Astrocyte of the cerebellum (primary cell): ENCODE measurements around the gene IFNLR1.

ENCODE experiments used
- DNase-seq: peaks from one replicate; pipeline ENCODE4 v3.0.0-alpha.2; 2011; ENCODE audit warnings: low read depth
- H3K4me3 ChIP-seq: 2 replicates; pipeline ENCODE4 v1.5.1; 2011; ENCODE audit warnings: mild to moderate bottlenecking, low read depth, low read length, moderate library complexity
- in situ Hi-C: cut with HindIII; loops from 2 replicates; pipeline ENCODE4 v1.10.0; 2017; ENCODE audit warnings: low sequenced_read_pairs
- TF ChIP-seq, protein P1 (sequence below): IDR thresholded peaks from 2 replicates; pipeline ENCODE4 v1.5.1; 2012; ENCODE audit warnings: low read length, low read depth, moderate library complexity, mild to moderate bottlenecking; ENCODE audit errors: missing control alignments

The IFNLR1 gene

DNA sequence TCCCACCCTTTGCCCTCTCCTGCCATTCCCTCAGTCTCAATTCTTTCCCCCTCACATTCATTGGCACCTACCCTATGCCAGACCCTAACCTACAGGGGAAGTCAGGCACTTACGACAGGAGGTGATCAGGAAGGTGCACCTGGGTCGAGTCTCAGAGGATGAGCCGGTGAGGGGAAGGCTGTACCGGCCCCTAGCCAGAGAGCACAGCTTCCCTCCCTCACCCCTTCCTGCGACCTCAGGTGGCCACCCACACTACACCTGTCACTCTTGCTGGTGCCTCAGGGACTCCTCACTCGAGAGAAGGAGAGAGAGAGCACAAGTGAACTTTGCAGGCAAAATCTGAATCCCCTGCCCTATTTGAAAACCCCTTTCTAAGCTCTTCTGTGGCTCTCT is 73.5 kb downstream of the IFNLR1 start:
- H3K4me3 ChIP-seq: no peak overlapping the region
- in situ Hi-C loops: no loop called here
- no peak for DNase-seq
- TF ChIP-seq, protein P1, sequence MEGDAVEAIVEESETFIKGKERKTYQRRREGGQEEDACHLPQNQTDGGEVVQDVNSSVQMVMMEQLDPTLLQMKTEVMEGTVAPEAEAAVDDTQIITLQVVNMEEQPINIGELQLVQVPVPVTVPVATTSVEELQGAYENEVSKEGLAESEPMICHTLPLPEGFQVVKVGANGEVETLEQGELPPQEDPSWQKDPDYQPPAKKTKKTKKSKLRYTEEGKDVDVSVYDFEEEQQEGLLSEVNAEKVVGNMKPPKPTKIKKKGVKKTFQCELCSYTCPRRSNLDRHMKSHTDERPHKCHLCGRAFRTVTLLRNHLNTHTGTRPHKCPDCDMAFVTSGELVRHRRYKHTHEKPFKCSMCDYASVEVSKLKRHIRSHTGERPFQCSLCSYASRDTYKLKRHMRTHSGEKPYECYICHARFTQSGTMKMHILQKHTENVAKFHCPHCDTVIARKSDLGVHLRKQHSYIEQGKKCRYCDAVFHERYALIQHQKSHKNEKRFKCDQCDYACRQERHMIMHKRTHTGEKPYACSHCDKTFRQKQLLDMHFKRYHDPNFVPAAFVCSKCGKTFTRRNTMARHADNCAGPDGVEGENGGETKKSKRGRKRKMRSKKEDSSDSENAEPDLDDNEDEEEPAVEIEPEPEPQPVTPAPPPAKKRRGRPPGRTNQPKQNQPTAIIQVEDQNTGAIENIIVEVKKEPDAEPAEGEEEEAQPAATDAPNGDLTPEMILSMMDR: no peak

DNA sequence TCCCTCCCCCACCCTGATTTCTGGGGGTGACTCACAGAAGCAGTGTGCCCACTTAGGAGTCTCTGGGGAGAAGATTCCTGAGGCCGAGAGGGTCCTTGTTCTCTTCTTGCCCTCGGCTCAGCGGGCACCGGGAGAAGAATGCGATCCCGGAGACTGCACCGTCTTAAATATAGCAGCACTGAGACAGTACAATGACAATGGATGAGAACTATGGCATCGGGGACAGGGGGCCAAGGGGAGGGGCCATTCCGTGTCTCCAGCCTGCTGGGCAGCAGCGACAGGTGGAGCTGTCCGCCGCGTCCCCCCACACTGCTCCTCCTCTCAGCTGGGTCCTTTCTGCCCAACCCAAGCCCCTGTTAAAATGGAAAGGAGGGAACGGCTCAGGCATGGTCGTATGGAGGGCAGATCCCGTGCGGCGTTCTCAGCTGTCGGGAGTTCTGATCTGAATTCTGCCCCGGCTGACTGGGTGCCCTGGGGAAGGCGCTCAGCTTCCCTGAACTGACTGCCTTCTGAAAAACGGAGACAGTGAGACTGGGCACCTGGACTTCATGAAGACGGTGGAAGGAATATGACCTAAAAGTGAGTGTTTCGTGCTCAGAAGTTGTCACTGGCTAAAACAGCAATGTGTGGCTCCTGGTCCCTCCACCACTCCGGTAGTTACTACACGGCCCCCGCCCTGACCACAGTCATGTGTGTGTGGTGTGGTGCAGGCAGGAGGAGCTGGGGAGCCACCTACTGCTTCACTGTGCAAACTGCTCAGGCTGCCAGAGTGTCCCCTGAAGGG is 74.9 kb downstream of the IFNLR1 start, which contains the start of gene MYOM3:
Gene MYOM3 (minus strand): TSS at position 140 of the 784 bp plus-strand sequence. CDS start 3,499 bp downstream, outside the sequence.
- DNase-seq: peak; percentile 33
- H3K4me3 ChIP-seq: peak within 1 kb of the TSS; percentile 5
- in situ Hi-C loops: no loop called here
- TF ChIP-seq, protein P1: peak; percentile 66

DNA sequence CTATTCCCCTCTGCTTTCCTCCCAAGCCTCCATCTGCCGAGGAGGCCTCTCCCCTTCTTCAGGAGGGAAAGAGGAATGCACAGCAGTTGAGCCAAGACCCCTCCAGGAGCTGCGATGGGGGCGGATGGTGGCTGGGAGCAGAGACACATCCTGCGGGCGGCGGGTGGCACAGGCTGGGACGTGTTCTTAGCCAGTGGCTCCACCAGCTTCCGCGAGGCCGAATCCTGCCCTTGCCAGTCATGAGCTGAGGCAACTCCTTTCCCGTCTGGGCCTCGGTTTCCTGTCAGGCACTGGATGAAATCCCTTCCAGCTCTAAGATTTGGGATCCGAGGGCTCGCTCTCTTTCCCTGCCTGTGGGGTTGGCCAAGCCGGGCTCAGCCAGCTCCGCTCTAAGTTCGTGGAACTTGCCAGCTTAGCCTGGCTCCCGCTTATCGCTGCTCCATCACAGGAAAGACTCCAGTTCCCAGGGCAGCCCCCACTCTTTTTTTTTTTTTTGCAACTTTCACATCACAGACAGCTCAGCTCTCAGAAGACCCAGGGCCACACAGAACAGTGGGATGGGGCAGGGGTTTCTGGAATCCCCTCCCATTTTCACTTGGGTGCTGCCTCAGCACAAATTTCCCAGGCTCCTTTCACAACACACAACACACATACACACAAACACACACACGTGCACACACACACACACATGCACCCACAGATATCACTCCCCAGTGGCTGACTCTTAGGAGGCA is 75.7 kb downstream of the IFNLR1 start:
- no peak overlapping the region for H3K4me3 ChIP-seq
- TF ChIP-seq, protein P1: no peak
- no peak for DNase-seq
- in situ Hi-C loops: no loop called here

DNA sequence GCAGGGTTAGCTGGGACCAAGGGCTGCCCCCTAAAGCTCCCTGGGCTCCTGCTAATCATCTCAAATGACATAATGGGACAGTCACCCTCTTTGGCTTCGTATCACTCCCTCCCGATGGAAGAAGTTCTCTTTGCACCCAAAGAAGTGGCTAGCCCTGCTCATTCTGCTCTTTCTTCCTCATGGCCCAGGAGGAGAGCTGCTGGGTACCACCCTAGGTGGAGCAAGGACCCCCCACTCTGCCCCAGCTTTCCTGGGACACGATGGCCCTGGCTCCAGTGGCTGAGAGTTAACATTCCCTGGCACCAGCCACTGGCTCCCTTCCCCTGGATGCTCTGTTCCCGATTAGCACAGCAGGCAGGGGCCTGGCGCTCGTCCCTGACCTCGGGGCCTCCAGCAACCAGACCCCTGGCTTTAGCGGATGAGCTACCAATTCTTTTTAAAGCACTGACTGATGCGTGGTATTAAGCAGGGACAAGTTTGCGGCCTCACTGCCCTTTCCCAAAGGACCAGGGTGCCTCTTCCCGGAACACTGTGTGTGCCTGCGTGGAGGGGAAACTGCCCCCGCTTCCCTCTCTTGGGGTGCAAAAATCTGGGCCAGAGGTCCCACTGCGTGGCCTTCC is 76.3 kb downstream of the IFNLR1 start:
- TF ChIP-seq, protein P1: no peak
- in situ Hi-C loops: no loop called here
- H3K4me3 ChIP-seq: no peak overlapping the region
- no peak for DNase-seq

DNA sequence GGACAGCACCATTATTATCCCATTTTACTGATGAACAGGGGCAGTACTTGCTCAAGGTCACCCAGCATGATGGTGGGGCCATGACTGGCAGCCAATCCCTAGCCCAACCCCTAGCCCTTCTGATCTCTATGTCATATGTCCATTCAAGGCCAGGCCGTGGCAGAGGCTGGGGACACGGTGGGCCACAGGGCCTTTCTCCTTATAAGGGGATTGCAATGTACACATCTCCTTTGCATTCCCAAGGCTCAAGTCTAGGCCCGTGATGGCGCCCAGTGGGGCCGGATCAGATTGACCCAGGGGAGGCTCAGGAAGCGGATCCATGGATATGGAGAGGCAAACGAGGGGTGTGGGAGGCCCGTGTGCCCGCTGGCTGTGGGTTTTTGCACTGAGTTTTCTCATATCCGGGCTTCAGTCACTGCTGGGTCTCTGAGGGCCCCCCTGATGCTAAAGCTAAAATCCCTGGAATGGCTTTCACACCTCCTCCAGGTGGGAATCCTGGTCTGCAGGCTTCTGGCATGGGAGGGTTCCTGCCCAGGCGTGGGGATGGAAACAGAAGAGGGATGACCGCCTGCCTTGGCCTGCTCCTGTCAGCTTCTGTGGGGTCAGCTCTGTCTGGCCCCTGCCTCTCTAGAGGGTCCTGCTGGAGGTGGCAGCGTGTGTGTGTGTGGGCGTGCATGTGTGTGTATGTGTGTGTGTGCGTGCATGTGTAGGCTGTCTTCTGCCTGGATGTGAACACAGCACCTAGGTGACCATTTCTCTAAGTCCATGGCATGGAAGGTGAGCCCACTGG is 77.2 kb downstream of the IFNLR1 start:
- in situ Hi-C loops: no loop called here
- no peak for DNase-seq
- TF ChIP-seq, protein P1: no peak
- no peak overlapping the region for H3K4me3 ChIP-seq

DNA sequence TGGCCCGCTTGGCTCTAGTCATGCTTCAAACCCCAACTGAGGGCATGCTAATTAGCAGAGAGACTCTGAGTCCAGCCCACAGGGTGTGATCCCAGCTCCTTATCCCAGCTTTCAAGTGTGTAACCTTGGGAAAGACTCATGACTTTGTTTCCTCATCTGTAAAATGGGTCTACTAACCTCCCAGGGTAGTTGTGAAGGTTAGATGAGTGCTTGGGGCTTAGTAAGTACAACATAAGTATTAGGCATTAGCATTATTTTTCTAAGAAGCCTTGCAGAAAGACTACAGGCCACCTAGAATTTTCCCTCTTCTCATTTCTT is 78.0 kb downstream of the IFNLR1 start:
- DNase-seq: no peak
- in situ Hi-C loops: no loop called here
- H3K4me3 ChIP-seq: no peak overlapping the region
- TF ChIP-seq, protein P1: no peak
